Right cardiac atrium (tissue), 5 donors: ENCODE data around the gene SAE1. TPM values are rescaled to one million over a fixed set of nuclear protein-coding genes. Genes with fewer than 3 reads are reported as not detected.

Source experiments
- ATAC-seq, 2 donors: fragments of 200-7000 bp; cut with Tn5 transposase; one replicate each; pipeline versions ENCODE4 v1.8.0 to v1.9.1; 2020; ENCODE audit warnings: moderate library complexity in 2 of 2, mild to moderate bottlenecking in 1 of 2
- DNase-seq, 3 donors: peaks; one replicate each; pipeline ENCODE4 v3.0.0-alpha.2; 2020
- H3K27ac ChIP-seq: one replicate; pipeline ENCODE4 v1.5.1; 2013; ENCODE audit warnings: mild to moderate bottlenecking, low read length, control low read depth, moderate library complexity
- H3K27me3 ChIP-seq: one replicate; pipeline ENCODE4 v1.6.1; 2013; ENCODE audit not compliant: control insufficient read depth, insufficient read depth
- H3K4me1 ChIP-seq: one replicate; pipeline ENCODE4 v1.6.1; 2013; ENCODE audit warnings: low read length; ENCODE audit not compliant: control insufficient read depth, insufficient read depth
- H3K4me3 ChIP-seq: one replicate; pipeline ENCODE4 v1.5.1; 2013; ENCODE audit warnings: low read length, control low read depth
- H3K9me3 ChIP-seq: one replicate; pipeline ENCODE4 v1.6.1; 2013; ENCODE audit warnings: low read length; ENCODE audit not compliant: control insufficient read depth
- WGBS: extraction: QIAGEN DNeasy Blood & Tissue Kit; methylation state at CpG from one replicate; pipeline ENCODE4 v1.1.7; 2013; 5-methylcytosine and 5-hydroxymethylcytosine counted together
- intact Hi-C, 4 donors: fragments of 100-400 bp; cut with DNase I; formaldehyde crosslinking; loops; one replicate each; pipeline versions ENCODE4 v1.11.0 to v1.14.0; 2022 to 2023
- polyA plus RNA-seq: library from polyadenylated mRNA; stranded (reverse); fragments of 200-250 nt; gene quantifications from one replicate; pipeline ENCODE4 v1.2.3, GENCODE V29; 2013
- total RNA-seq, 4 donors: library from RNA; stranded (reverse); fragmentation: NEBNext Ultra II Directional; extraction: Animal tissue kit (Norgen Biotek cat#: 25700); gene quantifications; one replicate each; pipeline ENCODE4 v1.2.1, GENCODE V29; 2021
- donor health status: healthy with polysubstance abuse.
- donor health status: DM: no; HTN: yes; CAD: no.
- donor health status: DM: no; HTN: no; CAD: no.
- donor health status: DM: no; HTN: yes; CAD: no; lungs with severe emphysema.
- donor health status: DM: yes; HTN: yes; CAD: no.

SAE1 gene
- total and polyA plus RNA-seq, 5 donors = 34.0 to 57.0 (median 53.3) TPM

GRCh38 chr19:47105874-47106273 lies 24.8 kb upstream of the SAE1 start:
- no peak for ATAC-seq
- H3K4me3 ChIP-seq = no peak overlapping the region
- H3K27ac ChIP-seq = peak overlapping the region; percentile 47
- 62% methylated on average over 2 of the region's 2 CpGs for WGBS
- no peaks in the 10 kb centered on the region for H3K9me3 ChIP-seq
- intact Hi-C loops = no loop called here
- DNase-seq = no peak
- H3K4me1 ChIP-seq = peaks cover 11% of the 10 kb centered on the region
- no peaks in the 10 kb centered on the region for H3K27me3 ChIP-seq

DNA sequence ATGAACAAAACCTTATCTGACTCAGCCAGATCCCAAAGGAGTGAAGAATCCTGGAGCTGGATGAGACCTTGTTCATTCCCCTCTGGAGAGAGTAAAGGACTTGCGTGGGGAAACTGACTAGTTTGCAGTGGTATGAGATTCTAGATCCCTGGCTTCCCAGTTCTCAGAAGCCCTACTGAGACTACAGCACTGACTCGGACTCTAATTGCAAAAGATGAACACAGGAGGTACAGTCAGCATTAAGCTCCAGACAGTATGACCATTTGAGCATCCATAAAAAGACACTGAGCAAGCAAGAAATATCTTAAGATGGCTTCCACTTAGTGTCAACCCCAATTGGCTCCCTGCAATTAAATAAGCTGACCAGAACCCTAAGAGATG lies 23.8 kb upstream of the SAE1 start:
- H3K27ac ChIP-seq = peak overlapping the region; percentile 4
- DNase-seq = no peak
- no peak overlapping the region for H3K4me3 ChIP-seq
- peak in 1 of 2 donors; percentile 39 for ATAC-seq
- no peaks in the 10 kb centered on the region for H3K27me3 ChIP-seq
- H3K4me1 ChIP-seq = peaks cover 11% of the 10 kb centered on the region
- no peaks in the 10 kb centered on the region for H3K9me3 ChIP-seq
- WGBS = 41% methylated on average over 2 of the region's 2 CpGs
- intact Hi-C loops = no loop called here

GRCh38 chr19:47107202-47107952 lies 23.3 kb upstream of the SAE1 start:
- WGBS = 20% methylated on average over 9 of the region's 9 CpGs
- intact Hi-C loops = no loop called here
- Histone ChIP-seq H3K4me1 (peaks cover 10% of the 10 kb centered on the region), H3K27ac (peak overlapping the region; percentile 88), H3K27me3 (no peaks in the 10 kb centered on the region), H3K4me3 (no peak overlapping the region), H3K9me3 (no peaks in the 10 kb centered on the region)
- DNase-seq = no peak
- ATAC-seq = peak in 1 of 2 donors; percentile 11

DNA sequence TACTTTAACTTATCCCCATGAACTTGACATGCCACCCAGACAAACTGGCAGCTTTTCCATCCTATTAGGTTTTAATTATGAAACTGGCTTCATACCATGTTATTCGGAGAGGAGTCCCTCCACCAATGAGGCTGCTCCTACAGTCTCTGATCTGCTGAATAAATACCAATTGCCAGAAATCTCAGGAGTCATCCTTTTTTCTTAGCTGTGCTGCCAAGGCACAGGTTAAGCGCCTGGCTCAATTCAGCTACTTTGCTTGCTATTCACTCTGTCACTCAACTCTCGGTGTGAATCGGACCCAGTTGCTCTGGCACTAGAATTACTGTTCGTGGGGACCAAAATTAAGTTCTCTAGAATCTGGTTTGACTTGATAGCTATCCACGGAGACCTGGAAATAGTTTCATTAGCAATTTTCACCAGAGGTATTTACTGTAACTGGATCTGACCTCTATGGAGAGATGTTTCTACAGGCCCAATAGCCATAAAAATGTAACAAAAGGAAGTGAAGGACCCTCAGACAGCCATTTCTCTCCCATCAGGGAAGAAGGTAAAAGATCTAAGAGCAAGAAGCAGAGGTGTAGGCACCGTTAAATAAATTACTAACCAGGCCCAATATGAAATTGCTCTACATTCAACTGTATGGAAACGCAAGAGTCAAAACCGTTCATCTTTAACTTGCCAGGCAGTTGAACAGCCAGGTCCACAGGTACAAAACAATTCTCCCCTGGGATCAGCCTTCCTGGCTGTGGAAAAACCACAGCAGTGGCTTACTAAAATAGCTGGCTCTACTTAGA lies 22.5 kb upstream of the SAE1 start:
- intact Hi-C loops = no loop called here
- peaks cover 5% of the 10 kb centered on the region for H3K4me1 ChIP-seq
- H3K27ac ChIP-seq = peak overlapping the region; percentile 49
- no peak overlapping the region for H3K4me3 ChIP-seq
- DNase-seq (no peak), ATAC-seq (no peak)
- H3K9me3 ChIP-seq = no peaks in the 10 kb centered on the region
- H3K27me3 ChIP-seq = no peaks in the 10 kb centered on the region
- 72% methylated on average over 9 of the region's 9 CpGs for WGBS

GRCh38 chr19:47109177-47109540 lies 21.5 kb upstream of the SAE1 start:
- Histone ChIP-seq H3K27ac (no peak overlapping the region), H3K4me1 (peaks cover 5% of the 10 kb centered on the region), H3K27me3 (no peaks in the 10 kb centered on the region), H3K9me3 (no peaks in the 10 kb centered on the region), H3K4me3 (no peak overlapping the region)
- intact Hi-C loops = no loop called here
- 38% methylated on average over 2 of the region's 2 CpGs for WGBS
- DNase-seq = no peak
- ATAC-seq = no peak

GRCh38 chr19:47109541-47110375 lies 20.9 kb upstream of the SAE1 start:
- intact Hi-C loops = no loop called here
- Histone ChIP-seq H3K4me1 (peaks cover 5% of the 10 kb centered on the region), H3K27ac (peak overlapping the region; percentile 82), H3K9me3 (no peaks in the 10 kb centered on the region), H3K27me3 (no peaks in the 10 kb centered on the region), H3K4me3 (peak overlapping the region; percentile 75)
- peak in 1 of 3 donors; percentile 38 for DNase-seq
- WGBS = 18% methylated on average over 15 of the region's 15 CpGs
- no peak for ATAC-seq

GRCh38 chr19:47110521-47111005 lies 20.1 kb upstream of the SAE1 start:
- no peaks in the 10 kb centered on the region for H3K27me3 ChIP-seq
- WGBS = 6% methylated on average over 12 of the region's 12 CpGs
- intact Hi-C loops = no loop called here
- peak overlapping the region; percentile 99 for H3K27ac ChIP-seq
- DNase-seq (peak in 1 of 3 donors; percentile 51), ATAC-seq (no peak)
- H3K4me1 ChIP-seq = peaks cover 5% of the 10 kb centered on the region
- H3K4me3 ChIP-seq = peak overlapping the region; percentile 75
- H3K9me3 ChIP-seq = no peaks in the 10 kb centered on the region

- H3K27ac ChIP-seq = peak overlapping the region; percentile 99
- no peaks in the 10 kb centered on the region for H3K9me3 ChIP-seq
- H3K4me1 ChIP-seq = peaks cover 3% of the 10 kb centered on the region
- under 1% methylated on average over 35 of the region's 35 CpGs for WGBS
- ATAC-seq (no peak), DNase-seq (peak in 2 of 3 donors; percentile 67 to 74)
- no peaks in the 10 kb centered on the region for H3K27me3 ChIP-seq
- H3K4me3 ChIP-seq = peak overlapping the region; percentile 75
- intact Hi-C loops = no loop called here
Observed at GRCh38 chr19:47111006-47111621, 19.5 kb upstream of the SAE1 start.

- Histone ChIP-seq H3K4me1 (no peaks in the 10 kb centered on the region), H3K27me3 (no peaks in the 10 kb centered on the region), H3K27ac (peak overlapping the region; percentile 99), H3K4me3 (peak overlapping the region; percentile 75), H3K9me3 (no peaks in the 10 kb centered on the region)
- ATAC-seq (no peak), DNase-seq (no peak)
- intact Hi-C loops = no loop called here
- 1% methylated on average over 24 of the region's 24 CpGs for WGBS
Observed at GRCh38 chr19:47111682-47112165, 18.9 kb upstream of the SAE1 start.

DNA sequence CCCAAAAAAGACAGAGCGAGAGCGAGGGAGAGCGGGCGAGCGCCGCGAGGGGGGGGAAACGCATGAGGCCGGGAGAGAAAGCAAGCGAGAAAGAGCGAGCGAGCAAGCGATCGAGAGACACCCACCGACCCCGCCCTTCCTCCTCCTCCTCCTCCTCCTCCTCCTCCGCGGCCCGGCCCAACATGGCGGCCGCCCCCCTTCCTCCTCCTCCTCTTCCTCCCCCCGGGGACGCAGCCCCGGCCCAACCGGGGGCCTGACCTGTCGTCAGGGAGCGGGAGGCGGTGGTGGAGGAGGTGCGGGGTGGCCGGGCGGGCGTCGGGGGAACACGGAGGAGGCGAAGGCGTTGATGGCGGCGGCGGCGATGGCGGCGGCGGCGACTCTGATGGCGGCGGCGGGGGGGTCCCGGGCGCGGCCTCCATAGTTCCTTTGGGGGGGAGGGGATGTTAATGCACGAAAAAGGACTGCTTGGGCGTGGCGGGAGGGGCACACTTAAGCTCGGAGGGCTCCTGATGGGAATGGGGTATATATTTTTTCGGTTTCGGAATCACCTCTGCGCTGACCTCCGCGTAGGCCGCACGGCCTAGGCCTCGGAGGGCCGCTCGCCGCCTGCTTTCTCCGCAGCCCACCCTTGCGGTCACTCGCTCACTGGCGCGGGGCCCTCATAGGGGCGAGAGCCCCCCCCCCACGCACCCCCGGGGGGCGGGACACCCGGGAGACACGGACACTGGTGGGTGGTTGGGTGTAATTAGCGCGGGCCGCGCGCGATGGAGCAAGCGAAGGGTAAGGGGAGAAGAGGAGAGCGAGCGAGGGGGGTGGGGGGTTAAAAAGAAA lies 18.3 kb upstream of the SAE1 start:
- peak overlapping the region; percentile 99 for H3K27ac ChIP-seq
- no peaks in the 10 kb centered on the region for H3K27me3 ChIP-seq
- H3K4me1 ChIP-seq = no peaks in the 10 kb centered on the region
- intact Hi-C loops = no loop called here
- peak; percentile 92 to 96 (median 95) for DNase-seq
- WGBS = under 1% methylated on average over 81 of the region's 85 CpGs
- ATAC-seq = peak; percentile 71 to 76
- no peaks in the 10 kb centered on the region for H3K9me3 ChIP-seq
- peak overlapping the region; percentile 75 for H3K4me3 ChIP-seq
